Smooth muscle cell (in vitro differentiated cells): Measurements from ENCODE around the gene CNGA3. TPM values are rescaled to one million over a fixed set of nuclear protein-coding genes. Genes with fewer than 3 reads are reported as not detected.

Experiments
- DNase-seq: peaks from one replicate; lab custom pipeline; 2025; ENCODE audit not compliant: unreplicated experiment; lab: John Stamatoyannopoulos, UW
- H2AFZ ChIP-seq: fragments of 200-600 bp; sonication (generic); 2 replicates; pipeline ENCODE4 v1.6.0; 2016; ENCODE audit warnings: antibody characterized with exemption, low read depth, mild to moderate bottlenecking
- H3F3A ChIP-seq: fragments of 200-600 bp; sonication (generic); 2 replicates; pipeline ENCODE4 v1.6.0; 2017; ENCODE audit warnings: antibody characterized with exemption, low read depth
- H3K27ac ChIP-seq: fragments of 200-600 bp; sonication (generic); 2 replicates; pipeline ENCODE4 v1.5.1; 2016; ENCODE audit warnings: low read depth, mild to moderate bottlenecking
- H3K27me3 ChIP-seq: fragments of 200-600 bp; sonication (generic); 2 replicates; pipeline ENCODE4 v1.6.1; 2016; ENCODE audit warnings: low read depth, mild to moderate bottlenecking
- H3K36me3 ChIP-seq: fragments of 200-600 bp; sonication (generic); 2 replicates; pipeline ENCODE4 v1.5.1; 2016; ENCODE audit warnings: low read depth
- H3K4me1 ChIP-seq: fragments of 200-600 bp; sonication (generic); 2 replicates; pipeline ENCODE4 v1.5.1; 2016; ENCODE audit warnings: low read depth
- H3K4me2 ChIP-seq: fragments of 200-600 bp; sonication (generic); 2 replicates; pipeline ENCODE4 v1.6.0; 2016; ENCODE audit warnings: mild to moderate bottlenecking
- H3K4me3 ChIP-seq: fragments of 200-600 bp; sonication (generic); 2 replicates; pipeline ENCODE4 v1.5.1; 2016; ENCODE audit warnings: mild to moderate bottlenecking
- H3K79me2 ChIP-seq: fragments of 200-600 bp; sonication (generic); 2 replicates; pipeline ENCODE4 v1.6.0; 2016; ENCODE audit warnings: low read depth, mild to moderate bottlenecking
- H3K9ac ChIP-seq: fragments of 200-600 bp; sonication (generic); 2 replicates; pipeline ENCODE4 v1.6.0; 2016; ENCODE audit warnings: low read depth
- H3K9me3 ChIP-seq: fragments of 200-600 bp; sonication (generic); replicated peaks from 2 replicates; pipeline ENCODE4 v1.5.1; 2016; ENCODE audit warnings: low read depth
- H4K20me1 ChIP-seq: fragments of 200-600 bp; sonication (generic); 2 replicates; pipeline ENCODE4 v1.6.0; 2016; ENCODE audit warnings: low read depth
- CTCF ChIP-seq: fragments of 200-600 bp; sonication (generic); IDR thresholded peaks from 2 replicates; pipeline ENCODE4 v1.5.1; 2017; ENCODE audit warnings: borderline replicate concordance, mild to moderate bottlenecking, antibody characterized with exemption; ENCODE audit not compliant: insufficient read depth, poor library complexity, severe bottlenecking
- WGBS: methylation state at CpG from one replicate; pipeline ENCODE4 v1.1.7; 2016; ENCODE audit warnings: low lambda C conversion rate; 5-methylcytosine and 5-hydroxymethylcytosine counted together
- polyA plus RNA-seq: library from polyadenylated mRNA; unstranded; fragments of >200 nt; fragmentation: Nextera tagmentation; extraction: Ambion mirVana; gene quantifications from 2 replicates; pipeline ENCODE4 v1.2.1, GENCODE V29; 2016
- total RNA-seq: library from RNA; depleted of rRNA; stranded (reverse); fragments of >200 nt; gene quantifications from 2 replicates; pipeline ENCODE4 v1.2.3, GENCODE V29; 2014

Gene CNGA3
- total and polyA plus RNA-seq, 2 experiments from 2014 or later = not detected

- H3K36me3 ChIP-seq = no peaks in the 10 kb centered on the region
- H3K79me2 ChIP-seq = no peaks in the 10 kb centered on the region
- H3K4me3 ChIP-seq = no peak overlapping the region
- DNase-seq = no peak
- H3K27ac ChIP-seq = no peak overlapping the region
- no peak overlapping the region for H3K4me2 ChIP-seq
- no peaks in the 10 kb centered on the region for H3K9me3 ChIP-seq
- peaks cover 28% of the 10 kb centered on the region for H3K27me3 ChIP-seq
- H2AFZ ChIP-seq = no peak overlapping the region
- no peaks in the 10 kb centered on the region for H3F3A ChIP-seq
- TF ChIP-seq CTCF = no peak
- no peaks in the 10 kb centered on the region for H4K20me1 ChIP-seq
- H3K4me1 ChIP-seq = no peaks in the 10 kb centered on the region
- no peak overlapping the region for H3K9ac ChIP-seq
Observed at GRCh38 chr2:98403878-98404277, 57.6 kb downstream of the CNGA3 start.

DNA sequence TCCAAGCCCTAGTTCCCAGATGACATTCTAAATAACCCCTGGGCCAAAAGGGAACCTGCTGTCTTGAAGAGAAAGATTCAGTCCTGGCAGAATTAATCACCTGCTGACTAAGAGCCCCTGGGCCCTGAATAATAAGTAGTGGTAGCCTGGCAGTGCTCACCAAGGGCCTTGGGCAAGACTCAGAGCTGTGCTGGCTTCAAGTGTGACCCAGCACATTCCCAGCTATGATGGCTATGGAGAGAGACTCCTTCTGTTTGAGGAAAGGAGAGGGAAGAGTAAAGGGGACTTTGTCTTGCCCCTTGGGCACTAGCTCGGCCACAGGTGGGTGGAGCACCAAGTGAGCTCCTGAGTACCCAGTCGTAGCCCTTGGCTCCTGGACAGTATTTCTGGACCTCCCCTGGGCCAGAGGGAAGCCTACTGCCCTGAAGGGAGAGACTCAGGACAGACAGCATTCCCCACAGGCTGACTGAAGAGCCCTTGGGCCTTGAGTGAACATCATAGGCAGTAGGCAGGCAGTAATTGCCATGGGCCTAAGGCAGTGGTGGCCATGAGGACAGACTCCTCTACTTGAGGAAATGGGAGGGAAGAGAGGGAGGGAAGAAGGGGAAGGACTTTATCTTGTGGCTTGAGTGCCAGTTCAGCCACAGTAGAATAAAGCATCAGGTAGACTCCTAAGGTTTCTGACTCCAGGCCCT, 58.4 kb downstream of the CNGA3 start:
- no peak overlapping the region for H3K4me2 ChIP-seq
- no peaks in the 10 kb centered on the region for H3F3A ChIP-seq
- no peaks in the 10 kb centered on the region for H4K20me1 ChIP-seq
- H3K4me3 ChIP-seq = no peak overlapping the region
- no peaks in the 10 kb centered on the region for H3K36me3 ChIP-seq
- H2AFZ ChIP-seq = no peak overlapping the region
- H3K9me3 ChIP-seq = no peaks in the 10 kb centered on the region
- H3K4me1 ChIP-seq = no peaks in the 10 kb centered on the region
- no peaks in the 10 kb centered on the region for H3K79me2 ChIP-seq
- no peak for TF ChIP-seq CTCF
- no peak for DNase-seq
- 82% methylated on average over 2 of the region's 2 CpGs for WGBS
- peaks cover 28% of the 10 kb centered on the region for H3K27me3 ChIP-seq
- H3K27ac ChIP-seq = no peak overlapping the region
- H3K9ac ChIP-seq = no peak overlapping the region

DNA sequence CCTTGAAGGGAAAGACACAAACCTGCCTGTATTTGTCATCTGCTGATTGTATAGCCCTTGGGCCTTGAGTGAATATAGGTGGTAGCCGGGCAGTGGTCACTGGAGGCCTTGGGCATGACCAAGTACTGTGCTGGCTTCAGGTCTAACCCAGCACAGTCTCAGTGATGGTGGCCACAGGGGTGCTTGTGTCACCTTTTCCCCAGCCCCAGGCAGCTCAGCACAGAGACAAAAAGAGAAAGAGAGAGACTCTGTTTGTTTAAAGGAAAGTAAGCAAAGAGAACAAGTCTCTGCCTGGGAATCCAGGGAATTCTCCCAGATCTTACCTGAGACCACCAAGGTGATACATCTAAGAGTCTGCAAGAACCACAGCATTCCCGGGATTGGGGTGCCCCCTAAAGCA, 59.0 kb downstream of the CNGA3 start:
- no peak for TF ChIP-seq CTCF
- peaks cover 27% of the 10 kb centered on the region for H3K27me3 ChIP-seq
- no peak overlapping the region for H3K4me3 ChIP-seq

DNA sequence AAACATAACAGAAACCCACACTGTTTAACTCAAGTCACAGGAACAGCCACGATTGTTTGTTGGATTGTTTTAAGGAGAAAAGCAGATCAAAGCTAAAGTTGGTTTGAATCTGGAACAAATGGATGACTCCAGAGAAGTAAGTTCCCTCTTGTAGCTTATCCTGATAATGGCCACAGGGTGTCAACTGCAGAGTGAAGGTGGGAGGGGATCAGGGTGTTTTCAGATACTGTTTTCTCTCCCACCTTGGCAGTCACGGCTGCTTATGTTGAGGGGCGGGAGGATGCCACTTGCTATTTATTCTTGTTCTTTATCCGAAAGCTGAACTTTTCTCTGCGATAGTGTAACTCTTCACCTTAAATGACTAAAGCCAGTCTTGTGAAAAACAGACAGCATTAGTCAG, 61.9 kb downstream of the CNGA3 start:
- no peak overlapping the region for H2AFZ ChIP-seq
- H4K20me1 ChIP-seq = no peaks in the 10 kb centered on the region
- H3K27ac ChIP-seq = no peak overlapping the region
- no peaks in the 10 kb centered on the region for H3F3A ChIP-seq
- H3K9ac ChIP-seq = no peak overlapping the region
- H3K4me1 ChIP-seq = no peaks in the 10 kb centered on the region
- H3K9me3 ChIP-seq = no peaks in the 10 kb centered on the region
- DNase-seq = no peak
- 89% methylated on average over 5 of the region's 5 CpGs for WGBS
- H3K4me2 ChIP-seq = no peak overlapping the region
- no peaks in the 10 kb centered on the region for H3K36me3 ChIP-seq
- no peak overlapping the region for H3K4me3 ChIP-seq
- H3K27me3 ChIP-seq = peaks cover 6% of the 10 kb centered on the region
- no peak for TF ChIP-seq CTCF
- no peaks in the 10 kb centered on the region for H3K79me2 ChIP-seq

More for the DNA sequence above, 59.0 kb downstream of the CNGA3 start:
- no peak for DNase-seq
- H3F3A ChIP-seq = no peaks in the 10 kb centered on the region
- no peak overlapping the region for H2AFZ ChIP-seq
- 84% methylated on average over 2 of the region's 2 CpGs for WGBS
- H3K79me2 ChIP-seq = no peaks in the 10 kb centered on the region
- no peaks in the 10 kb centered on the region for H4K20me1 ChIP-seq
- no peak overlapping the region for H3K4me2 ChIP-seq
- H3K9ac ChIP-seq = no peak overlapping the region
- H3K4me1 ChIP-seq = no peaks in the 10 kb centered on the region
- no peak overlapping the region for H3K27ac ChIP-seq
- no peaks in the 10 kb centered on the region for H3K9me3 ChIP-seq
- no peaks in the 10 kb centered on the region for H3K36me3 ChIP-seq
